ENCODE results near the gene ZBTB14.

Gene ZBTB14

GRCh38 chr18:5304232-5304631 lies 8.7 kb upstream of the ZBTB14 start:
- H3K27me3 ChIP-seq (ENCODE audit: control insufficient read depth in 5 of 5, insufficient read depth in 4 of 5, low read length in 5 of 5), result no peaks in the 10 kb centered on the region
- no peak overlapping the region for H3K9ac ChIP-seq (ENCODE audit: low read length in 5 of 5)
- no peaks in the 10 kb centered on the region for H3K4me1 ChIP-seq (ENCODE audit: control insufficient read depth in 5 of 5, insufficient read depth in 5 of 5, low read length in 5 of 5)

GRCh38 chr18:5303636-5304035 lies 8.1 kb upstream of the ZBTB14 start:
- H3K4me1 ChIP-seq (ENCODE audit: control insufficient read depth in 5 of 5, insufficient read depth in 5 of 5, low read length in 5 of 5), result no peaks in the 10 kb centered on the region
- H3K36me3 ChIP-seq (ENCODE audit: control insufficient read depth in 5 of 5, insufficient read depth in 5 of 5, low read length in 5 of 5), result no peaks in the 10 kb centered on the region
- no peak overlapping the region for H3K27ac ChIP-seq (ENCODE audit: low read depth, low read length)
- H3K27me3 ChIP-seq (ENCODE audit: control insufficient read depth in 5 of 5, insufficient read depth in 4 of 5, low read length in 5 of 5), result no peaks in the 10 kb centered on the region
- no peak overlapping the region for H3K9ac ChIP-seq (ENCODE audit: low read length in 5 of 5)
- no peaks in the 10 kb centered on the region for H3K9me3 ChIP-seq (ENCODE audit: control insufficient read depth in 5 of 5, low read length in 5 of 5)
- H3K4me3 ChIP-seq (ENCODE audit: low read depth in 1 of 5, low read length in 5 of 5), result no peak overlapping the region

More at GRCh38 chr18:5304232-5304631, 8.7 kb upstream of the ZBTB14 start:
- no peak overlapping the region for H3K27ac ChIP-seq (ENCODE audit: low read depth, low read length)
- H3K4me3 ChIP-seq (ENCODE audit: low read depth in 1 of 5, low read length in 5 of 5), result no peak overlapping the region
- H3K36me3 ChIP-seq (ENCODE audit: control insufficient read depth in 5 of 5, insufficient read depth in 5 of 5, low read length in 5 of 5), result no peaks in the 10 kb centered on the region
- no peaks in the 10 kb centered on the region for H3K9me3 ChIP-seq (ENCODE audit: control insufficient read depth in 5 of 5, low read length in 5 of 5)

- no peak overlapping the region for H3K4me3 ChIP-seq (ENCODE audit: low read depth in 1 of 5, low read length in 5 of 5)
- no peak overlapping the region for H3K9ac ChIP-seq (ENCODE audit: low read length in 5 of 5)
- no peaks in the 10 kb centered on the region for H3K4me1 ChIP-seq (ENCODE audit: control insufficient read depth in 5 of 5, insufficient read depth in 5 of 5, low read length in 5 of 5)
- no peaks in the 10 kb centered on the region for H3K36me3 ChIP-seq (ENCODE audit: control insufficient read depth in 5 of 5, insufficient read depth in 5 of 5, low read length in 5 of 5)
- H3K27me3 ChIP-seq (ENCODE audit: control insufficient read depth in 5 of 5, insufficient read depth in 4 of 5, low read length in 5 of 5), result no peaks in the 10 kb centered on the region
- H3K27ac ChIP-seq (ENCODE audit: low read depth, low read length), result no peak overlapping the region
- no peaks in the 10 kb centered on the region for H3K9me3 ChIP-seq (ENCODE audit: control insufficient read depth in 5 of 5, low read length in 5 of 5)
These were observed 7.1 kb upstream of the ZBTB14 start for GRCh38 chr18:5302606-5303005.

- Histone ChIP-seq H3K4me1 (ENCODE audit: control insufficient read depth in 5 of 5, insufficient read depth in 5 of 5, low read length in 5 of 5) (peaks cover 0 to 9% (median 5%) of the 10 kb centered on the region in 5 donors), H3K36me3 (ENCODE audit: control insufficient read depth in 5 of 5, insufficient read depth in 5 of 5, low read length in 5 of 5) (no peaks in the 10 kb centered on the region), H3K4me3 (ENCODE audit: low read depth in 1 of 5, low read length in 5 of 5) (no peak overlapping the region), H3K9ac (ENCODE audit: low read length in 5 of 5) (no peak overlapping the region), H3K9me3 (ENCODE audit: control insufficient read depth in 5 of 5, low read length in 5 of 5) (no peaks in the 10 kb centered on the region), H3K27me3 (ENCODE audit: control insufficient read depth in 5 of 5, insufficient read depth in 4 of 5, low read length in 5 of 5) (no peaks in the 10 kb centered on the region), H3K27ac (ENCODE audit: low read depth, low read length) (no peak overlapping the region)
These were observed 5.0 kb upstream of the ZBTB14 start for GRCh38 chr18:5300476-5301010.

GRCh38 chr18:5298156-5298852 lies 2.8 kb upstream of the ZBTB14 start:
- no peak overlapping the region for H3K27ac ChIP-seq (ENCODE audit: low read depth, low read length)
- H3K9me3 ChIP-seq (ENCODE audit: control insufficient read depth in 5 of 5, low read length in 5 of 5), result no peaks in the 10 kb centered on the region
- no peak overlapping the region for H3K9ac ChIP-seq (ENCODE audit: low read length in 5 of 5)
- peaks cover 3 to 23% (median 13%) of the 10 kb centered on the region in 5 donors for H3K4me1 ChIP-seq (ENCODE audit: control insufficient read depth in 5 of 5, insufficient read depth in 5 of 5, low read length in 5 of 5)
- no peaks in the 10 kb centered on the region for H3K27me3 ChIP-seq (ENCODE audit: control insufficient read depth in 5 of 5, insufficient read depth in 4 of 5, low read length in 5 of 5)
- H3K4me3 ChIP-seq (ENCODE audit: low read depth in 1 of 5, low read length in 5 of 5), result no peak overlapping the region
- H3K36me3 ChIP-seq (ENCODE audit: control insufficient read depth in 5 of 5, insufficient read depth in 5 of 5, low read length in 5 of 5), result no peaks in the 10 kb centered on the region

GRCh38 chr18:5297597-5297996 lies 2.1 kb upstream of the ZBTB14 start:
- Histone ChIP-seq H3K4me3 (ENCODE audit: low read depth in 1 of 5, low read length in 5 of 5) (no peak overlapping the region), H3K4me1 (ENCODE audit: control insufficient read depth in 5 of 5, insufficient read depth in 5 of 5, low read length in 5 of 5) (peaks cover 3 to 24% (median 13%) of the 10 kb centered on the region in 5 donors), H3K9me3 (ENCODE audit: control insufficient read depth in 5 of 5, low read length in 5 of 5) (no peaks in the 10 kb centered on the region), H3K27me3 (ENCODE audit: control insufficient read depth in 5 of 5, insufficient read depth in 4 of 5, low read length in 5 of 5) (no peaks in the 10 kb centered on the region), H3K36me3 (ENCODE audit: control insufficient read depth in 5 of 5, insufficient read depth in 5 of 5, low read length in 5 of 5) (peaks cover 0 to 5% (median 0%) of the 10 kb centered on the region in 5 donors), H3K9ac (ENCODE audit: low read length in 5 of 5) (no peak overlapping the region), H3K27ac (ENCODE audit: low read depth, low read length) (peak overlapping the region; percentile 92)

GRCh38 chr18:5296706-5297320 lies 1.3 kb upstream of the ZBTB14 start:
- Histone ChIP-seq H3K27ac (ENCODE audit: low read depth, low read length) (peak overlapping the region; percentile 92), H3K9ac (ENCODE audit: low read length in 5 of 5) (peak overlapping the region; percentile 57 to 91 (median 75)), H3K4me1 (ENCODE audit: control insufficient read depth in 5 of 5, insufficient read depth in 5 of 5, low read length in 5 of 5) (peaks cover 3 to 24% (median 13%) of the 10 kb centered on the region in 5 donors), H3K36me3 (ENCODE audit: control insufficient read depth in 5 of 5, insufficient read depth in 5 of 5, low read length in 5 of 5) (peaks cover 0 to 11% (median 1%) of the 10 kb centered on the region in 5 donors), H3K9me3 (ENCODE audit: control insufficient read depth in 5 of 5, low read length in 5 of 5) (no peaks in the 10 kb centered on the region), H3K4me3 (ENCODE audit: low read depth in 1 of 5, low read length in 5 of 5) (peak overlapping the region; percentile 80 to 91 (median 87)), H3K27me3 (ENCODE audit: control insufficient read depth in 5 of 5, insufficient read depth in 4 of 5, low read length in 5 of 5) (no peaks in the 10 kb centered on the region)

GRCh38 chr18:5295981-5296705 lies 617 bp upstream of the ZBTB14 start:
- Histone ChIP-seq H3K36me3 (ENCODE audit: control insufficient read depth in 5 of 5, insufficient read depth in 5 of 5, low read length in 5 of 5) (peaks cover 5 to 13% (median 8%) of the 10 kb centered on the region in 5 donors), H3K27ac (ENCODE audit: low read depth, low read length) (peak overlapping the region; percentile 92), H3K27me3 (ENCODE audit: control insufficient read depth in 5 of 5, insufficient read depth in 4 of 5, low read length in 5 of 5) (no peaks in the 10 kb centered on the region), H3K4me1 (ENCODE audit: control insufficient read depth in 5 of 5, insufficient read depth in 5 of 5, low read length in 5 of 5) (peaks cover 3 to 24% (median 13%) of the 10 kb centered on the region in 5 donors), H3K4me3 (ENCODE audit: low read depth in 1 of 5, low read length in 5 of 5) (peak overlapping the region; percentile 80 to 91 (median 87)), H3K9me3 (ENCODE audit: control insufficient read depth in 5 of 5, low read length in 5 of 5) (no peaks in the 10 kb centered on the region), H3K9ac (ENCODE audit: low read length in 5 of 5) (peak overlapping the region in 4 of 5 donors; percentile 58 to 91 (median 76))

- Histone ChIP-seq H3K27me3 (ENCODE audit: control insufficient read depth in 5 of 5, insufficient read depth in 4 of 5, low read length in 5 of 5) (no peaks in the 10 kb centered on the region), H3K4me1 (ENCODE audit: control insufficient read depth in 5 of 5, insufficient read depth in 5 of 5, low read length in 5 of 5) (peaks cover 3 to 24% (median 13%) of the 10 kb centered on the region in 5 donors), H3K9ac (ENCODE audit: low read length in 5 of 5) (peak overlapping the region; percentile 75 to 89 (median 80)), H3K9me3 (ENCODE audit: control insufficient read depth in 5 of 5, low read length in 5 of 5) (no peaks in the 10 kb centered on the region), H3K36me3 (ENCODE audit: control insufficient read depth in 5 of 5, insufficient read depth in 5 of 5, low read length in 5 of 5) (peaks cover 13 to 20% (median 16%) of the 10 kb centered on the region in 5 donors), H3K4me3 (ENCODE audit: low read depth in 1 of 5, low read length in 5 of 5) (peak overlapping the region; percentile 84 to 96 (median 93)), H3K27ac (ENCODE audit: low read depth, low read length) (peak overlapping the region; percentile 91)
These were observed 882 bp downstream of the ZBTB14 start for GRCh38 chr18:5294457-5295230.

Data from subcutaneous abdominal adipose tissue (tissue), 5 donors.